Common myeloid progenitor, CD34-positive (primary cell): ENCODE data around the gene NEDD4L.

Experiments used
- CTCF ChIA-PET: fragments of 350-600 bp; sonication (Branson Sonifier 250); formaldehyde crosslinking; loops from one replicate; lab custom pipeline; 2021; ENCODE audit warnings: antibody characterized with exemption; lab: Charles Lee
- POLR2A ChIA-PET: fragments of 350-600 bp; sonication (Branson Sonifier 250); formaldehyde crosslinking; loops from one replicate; lab custom pipeline; 2021; ENCODE audit warnings: antibody characterized with exemption; lab: Charles Lee
- DNase-seq, 3 donors: peaks; one replicate each; pipeline versions ENCODE4 v3.0.0 to v3.0.0-alpha.2; 2013
- H3K27ac ChIP-seq, 2 experiments: 1 replicate in 1 of 2; 2 replicates in 1 of 2; pipeline ENCODE4 v1.7.0; 2013; ENCODE audit warnings: inconsistent platforms in 2 of 2, low read length in 2 of 2, mild to moderate bottlenecking in 2 of 2, low read depth in 1 of 2, moderate library complexity in 1 of 2; ENCODE audit not compliant: severe bottlenecking in 2 of 2, insufficient read depth in 1 of 2, poor library complexity in 1 of 2
- H3K27me3 ChIP-seq, 5 experiments: replicated peaks in 2 of 5; 1 replicate in 3 of 5; 2 replicates in 2 of 5; pipeline versions ENCODE4 v1.6.1 to v1.7.0; 2013; ENCODE audit warnings: low read length in 4 of 5, mild to moderate bottlenecking in 2 of 5, moderate library complexity in 2 of 5, inconsistent platforms in 1 of 5; ENCODE audit not compliant: insufficient read depth in 5 of 5, control insufficient read depth in 4 of 5
- H3K36me3 ChIP-seq, 4 experiments: 1 replicate in 2 of 4; 2 replicates in 2 of 4; pipeline versions ENCODE4 v1.6.1 to v1.7.0; 2013; ENCODE audit warnings: low read length in 3 of 4, control low read depth in 1 of 4, mild to moderate bottlenecking in 1 of 4; ENCODE audit not compliant: control insufficient read depth in 4 of 4, insufficient read depth in 4 of 4
- H3K4me1 ChIP-seq, 4 experiments: 1 replicate in 3 of 4; 2 replicates in 1 of 4; pipeline versions ENCODE4 v1.6.1 to v1.7.1; 2013; ENCODE audit warnings: low read length in 3 of 4, mild to moderate bottlenecking in 3 of 4, control low read depth in 1 of 4, inconsistent platforms in 1 of 4, moderate library complexity in 1 of 4; ENCODE audit not compliant: control insufficient read depth in 4 of 4, insufficient read depth in 4 of 4; ENCODE audit errors: control extremely low read depth in 1 of 4
- H3K4me3 ChIP-seq, 7 experiments: 1 replicate in 4 of 7; 2 replicates in 3 of 7; pipeline versions ENCODE4 v1.5.1 to v1.7.0; 2013; ENCODE audit warnings: mild to moderate bottlenecking in 7 of 7, low read length in 6 of 7, moderate library complexity in 6 of 7, inconsistent platforms in 2 of 7, low read depth in 2 of 7, control low read depth in 1 of 7; ENCODE audit not compliant: insufficient read depth in 4 of 7, control insufficient read depth in 1 of 7; ENCODE audit errors: extremely low read depth in 1 of 7
- H3K9me3 ChIP-seq, 5 experiments: 1 replicate in 4 of 5; 2 replicates in 1 of 5; pipeline versions ENCODE4 v1.6.1 to v1.7.1; 2013; ENCODE audit warnings: low read length in 4 of 5, mild to moderate bottlenecking in 2 of 5, inconsistent platforms in 1 of 5, low read depth in 1 of 5, moderate library complexity in 1 of 5; ENCODE audit not compliant: control insufficient read depth in 4 of 5, insufficient read depth in 2 of 5; ENCODE audit errors: control extremely low read depth in 1 of 5
- WGBS: methylation state at CpG from one replicate; pipeline ENCODE4 v1.1.5; 2013; ENCODE audit not compliant: insufficient coverage; 5-methylcytosine and 5-hydroxymethylcytosine counted together

The NEDD4L gene

DNA sequence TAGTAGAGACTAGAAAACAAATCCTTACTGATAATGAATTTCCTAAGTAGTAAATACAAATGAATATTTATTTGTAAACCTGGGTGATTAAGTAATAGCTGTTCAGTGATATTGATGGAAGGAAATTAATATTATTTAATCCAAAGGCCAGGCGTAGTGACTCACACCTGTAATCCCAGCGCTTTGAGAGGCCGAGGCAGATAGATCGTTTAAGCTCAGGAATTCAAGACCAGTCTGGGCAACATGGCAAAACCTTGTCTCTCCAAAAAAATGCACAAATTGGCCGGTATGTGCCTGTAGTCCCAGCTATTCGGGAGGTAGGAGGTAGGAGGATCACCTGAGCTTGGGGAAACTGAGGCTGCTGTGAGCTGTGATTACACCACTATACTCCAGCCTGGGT lies 228.2 kb downstream of the NEDD4L start:
- ChIA-PET CTCF (no interaction called here), POLR2A (no interaction called here)
- Histone ChIP-seq H3K27ac (no peak overlapping the region), H3K4me1 (peaks cover 0 to 9% (median 7%) of the 10 kb centered on the region in 4 experiments), H3K9me3 (no peaks in the 10 kb centered on the region), H3K36me3 (no peaks in the 10 kb centered on the region), H3K4me3 (no peak overlapping the region), H3K27me3 (no peaks in the 10 kb centered on the region)
- 100% methylated on average over 5 of the region's 6 CpGs for WGBS
- DNase-seq, result no peak

DNA sequence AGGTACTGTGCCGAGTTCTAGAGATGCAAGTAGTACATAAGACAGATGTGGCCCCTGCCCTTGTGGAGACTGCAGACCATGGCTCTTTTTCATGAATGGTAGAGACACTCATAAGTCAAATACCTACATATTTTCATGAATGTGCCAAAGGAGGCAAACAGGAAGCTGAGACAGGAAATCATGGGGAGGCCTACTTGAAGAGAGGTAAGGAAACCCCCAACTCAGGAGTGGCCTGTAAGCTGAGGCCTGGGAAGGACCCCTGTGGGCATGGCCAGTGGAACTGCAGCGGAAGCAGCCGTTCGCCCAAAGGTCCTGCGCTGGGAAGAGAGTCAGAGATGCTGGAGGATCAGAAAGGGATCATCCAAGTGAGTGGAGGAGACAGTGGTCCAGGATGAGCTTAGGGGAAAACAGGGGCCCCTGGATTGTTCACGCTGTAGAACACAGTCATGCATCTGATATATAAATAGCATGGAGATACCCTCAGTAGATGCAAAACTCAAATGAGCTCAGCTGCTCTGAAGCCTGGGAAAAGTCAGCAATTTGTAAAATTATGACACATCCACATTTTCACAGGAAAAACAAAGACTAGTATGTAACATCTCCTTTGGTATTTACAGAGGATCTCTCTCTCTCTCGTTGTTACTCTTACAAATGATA lies 228.9 kb downstream of the NEDD4L start:
- no peak for DNase-seq
- Histone ChIP-seq H3K27me3 (no peaks in the 10 kb centered on the region), H3K9me3 (no peaks in the 10 kb centered on the region), H3K27ac (no peak overlapping the region), H3K36me3 (no peaks in the 10 kb centered on the region), H3K4me1 (peaks cover 0 to 9% (median 7%) of the 10 kb centered on the region in 4 experiments), H3K4me3 (no peak overlapping the region)
- POLR2A ChIA-PET, result no interaction called here
- CTCF ChIA-PET, result no interaction called here
- 96% methylated on average over 7 of the region's 7 CpGs for WGBS

DNA sequence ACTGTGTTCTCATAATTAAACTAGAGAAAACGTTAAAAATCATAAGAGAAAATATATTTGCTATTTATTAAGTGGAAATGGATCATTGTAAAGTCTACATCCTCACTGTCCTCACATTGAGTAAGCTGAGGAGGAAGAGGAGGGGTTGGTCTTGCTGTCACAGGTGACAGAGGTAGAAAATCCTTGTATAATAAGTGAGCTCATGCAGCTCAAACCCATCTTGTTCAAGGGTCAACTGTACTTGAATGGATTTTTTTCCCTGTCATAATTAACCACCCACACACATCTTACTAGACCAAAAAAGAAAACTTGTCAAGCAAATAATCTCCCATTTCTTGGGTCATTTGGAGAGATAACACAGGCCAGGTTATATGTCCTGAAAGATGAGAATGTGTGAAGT lies 231.2 kb downstream of the NEDD4L start:
- DNase-seq, result no peak
- WGBS, result no CpG with 5 or more reads among the region's 1 CpG

DNA sequence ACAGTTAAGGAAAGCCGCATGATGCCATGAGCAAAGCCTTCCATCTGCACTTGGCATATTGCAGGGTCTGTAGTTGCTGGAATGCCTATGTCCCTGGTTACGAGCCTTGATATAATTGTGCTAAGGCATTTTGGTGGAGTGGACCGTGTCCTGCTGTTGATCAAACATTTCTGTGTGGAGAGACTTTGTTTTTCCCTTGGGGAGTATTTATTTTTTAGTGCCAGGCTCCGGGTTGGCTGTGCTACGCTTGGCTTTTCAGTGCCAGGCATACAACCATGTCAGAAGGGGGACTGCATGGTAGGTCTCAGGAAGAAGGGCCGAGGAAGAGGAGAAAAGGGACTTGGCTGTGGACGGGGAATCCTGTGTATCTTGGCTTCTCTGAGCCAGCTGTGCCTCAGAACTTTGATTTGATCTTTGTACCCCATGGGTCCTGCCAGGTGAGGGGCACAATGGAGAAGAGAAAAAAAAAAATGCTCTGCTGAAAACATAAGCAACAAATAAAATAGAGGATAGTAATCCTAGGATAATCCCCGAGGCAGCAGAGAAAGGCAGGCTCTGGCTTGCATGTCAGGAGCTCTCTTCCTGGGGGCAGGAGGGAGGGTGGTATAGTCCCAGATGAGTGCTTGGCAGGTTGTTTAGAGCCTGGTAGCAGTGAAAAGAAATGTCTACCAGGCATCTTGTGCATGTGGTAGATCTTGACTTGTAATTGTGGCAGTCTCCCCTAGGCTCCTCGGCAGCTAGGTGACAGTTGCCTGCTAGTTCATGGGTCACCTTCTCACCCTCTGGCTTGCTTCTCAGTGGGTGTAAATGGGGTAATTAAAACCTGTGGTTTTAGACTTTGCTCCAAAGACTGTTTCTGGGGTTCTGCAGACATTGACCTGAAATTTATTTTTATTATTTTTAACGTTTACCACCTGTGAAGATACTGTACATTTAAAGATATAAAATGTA lies 233.0 kb downstream of the NEDD4L start:
- no peak overlapping the region for H3K27ac ChIP-seq

More for the DNA sequence above, 231.2 kb downstream of the NEDD4L start:
- CTCF ChIA-PET, result no interaction called here
- no peak overlapping the region for H3K27ac ChIP-seq
- POLR2A ChIA-PET, result no interaction called here
- H3K4me3 ChIP-seq, result no peak overlapping the region
- no peaks in the 10 kb centered on the region for H3K36me3 ChIP-seq
- no peaks in the 10 kb centered on the region for H3K9me3 ChIP-seq
- no peaks in the 10 kb centered on the region for H3K27me3 ChIP-seq
- peaks cover 0 to 9% (median 7%) of the 10 kb centered on the region in 4 experiments for H3K4me1 ChIP-seq

DNA sequence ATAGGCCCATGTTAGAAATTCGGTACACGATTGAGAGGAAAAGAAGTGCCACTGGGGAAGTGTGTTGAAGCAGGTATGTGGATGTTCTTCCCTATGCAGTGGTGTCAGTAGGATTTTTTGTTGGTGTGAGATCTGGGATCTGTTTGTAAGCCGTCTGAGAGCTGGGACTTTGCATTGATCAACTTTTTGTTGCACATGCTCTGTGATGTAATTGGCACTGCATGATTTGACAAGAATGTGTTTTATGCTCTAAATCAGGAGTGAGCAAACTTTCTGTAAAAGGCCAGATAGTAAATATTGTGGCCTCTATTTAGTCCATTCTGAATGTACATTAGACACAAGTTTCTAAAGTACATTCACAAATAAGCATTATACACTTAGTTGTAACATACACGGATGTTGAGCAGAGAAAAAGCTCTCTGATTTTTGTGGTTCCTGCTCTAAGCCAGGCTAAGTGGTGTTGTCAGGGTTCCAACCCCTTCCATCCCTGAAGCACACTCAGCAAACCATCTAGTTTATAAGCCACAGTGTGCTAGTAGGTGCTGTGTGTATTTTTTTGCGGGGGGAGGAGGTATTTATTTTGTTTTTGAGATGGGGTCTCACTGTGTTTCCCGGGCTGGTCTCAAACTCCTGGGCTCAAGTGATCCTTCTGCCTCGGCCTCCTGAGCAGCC lies 235.6 kb downstream of the NEDD4L start:
- ChIA-PET POLR2A (no interaction called here), CTCF (no interaction called here)
- Histone ChIP-seq H3K9me3 (no peaks in the 10 kb centered on the region), H3K36me3 (no peaks in the 10 kb centered on the region), H3K4me1 (no peaks in the 10 kb centered on the region), H3K27me3 (no peaks in the 10 kb centered on the region), H3K27ac (no peak overlapping the region), H3K4me3 (no peak overlapping the region)
- 95% methylated on average over 4 of the region's 7 CpGs for WGBS
- DNase-seq, result no peak

More for the DNA sequence above, 233.0 kb downstream of the NEDD4L start:
- CTCF ChIA-PET, result no interaction called here
- no peaks in the 10 kb centered on the region for H3K9me3 ChIP-seq
- POLR2A ChIA-PET, result no interaction called here
- no peak for DNase-seq
- H3K4me1 ChIP-seq, result peaks cover 0 to 9% (median 7%) of the 10 kb centered on the region in 4 experiments
- H3K36me3 ChIP-seq, result no peaks in the 10 kb centered on the region
- H3K4me3 ChIP-seq, result no peak overlapping the region
- 96% methylated on average over 4 of the region's 10 CpGs for WGBS
- H3K27me3 ChIP-seq, result no peaks in the 10 kb centered on the region

DNA sequence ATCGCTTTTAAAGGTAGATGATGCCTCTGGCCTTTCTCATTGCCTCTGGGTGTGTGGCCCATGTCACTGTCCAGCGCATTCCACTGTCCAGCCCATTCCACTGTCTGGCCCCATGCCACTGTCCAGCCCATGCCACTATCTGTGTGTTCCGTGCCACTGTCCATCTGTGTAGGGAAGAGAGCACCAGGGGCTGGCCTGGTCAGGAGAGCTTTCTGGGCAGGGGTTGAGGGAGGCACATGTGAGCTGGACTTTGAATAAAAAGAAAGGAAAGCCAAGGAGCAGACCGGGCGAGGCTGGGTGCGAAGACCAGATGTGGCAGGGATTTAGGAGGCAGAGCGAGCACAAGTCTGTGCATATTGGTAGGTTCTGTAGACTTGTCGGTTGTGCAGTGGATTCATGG lies 236.2 kb downstream of the NEDD4L start:
- H3K36me3 ChIP-seq, result no peaks in the 10 kb centered on the region
- 94% methylated on average over 8 of the region's 8 CpGs for WGBS
- no peak for DNase-seq

More for the DNA sequence above, 236.2 kb downstream of the NEDD4L start:
- no peak overlapping the region for H3K27ac ChIP-seq
- POLR2A ChIA-PET, result no interaction called here
- H3K4me1 ChIP-seq, result no peaks in the 10 kb centered on the region
- H3K27me3 ChIP-seq, result no peaks in the 10 kb centered on the region
- no peak overlapping the region for H3K4me3 ChIP-seq
- no peaks in the 10 kb centered on the region for H3K9me3 ChIP-seq
- CTCF ChIA-PET, result no interaction called here
